ENCODE data around the gene TLX1.

TLX1 gene

DNA sequence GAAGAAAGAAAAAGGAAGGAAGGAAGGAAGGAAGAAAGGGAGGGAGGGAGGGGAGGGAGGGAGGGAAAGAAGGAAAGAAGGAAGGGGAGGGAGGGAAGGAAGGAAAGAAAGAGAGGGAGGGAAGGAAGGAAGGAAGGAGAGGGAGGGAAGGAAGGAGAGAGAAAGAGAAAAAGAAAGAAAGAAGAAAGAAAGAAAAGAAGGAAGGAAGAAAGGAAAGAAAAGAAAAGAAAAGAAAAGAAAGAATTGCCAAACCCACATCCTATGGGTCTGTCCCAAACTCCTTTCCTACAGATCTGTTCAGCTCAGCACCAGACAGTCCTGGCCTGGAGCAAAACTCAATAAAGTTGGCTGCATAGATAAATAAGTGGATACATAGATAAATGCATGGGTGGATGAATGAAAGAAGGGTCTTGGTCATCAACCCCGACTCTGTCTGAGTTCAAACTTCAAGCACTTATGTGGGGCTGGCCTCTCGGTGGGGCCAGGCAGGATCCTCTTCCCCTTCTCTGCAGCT is 17.2 kb upstream of the TLX1 start:
- Histone ChIP-seq H3K9me3 (ENCODE audit: low read length) (no peaks in the 10 kb centered on the region), H3K9ac (ENCODE audit: low read length) (no peak overlapping the region), H3K27ac (ENCODE audit: low read depth, low read length) (no peak overlapping the region), H3K27me3 (ENCODE audit: control insufficient read depth in 1 of 2, insufficient read depth in 2 of 2, low read length in 2 of 2) (peaks cover 0 to 13% of the 10 kb centered on the region in 2 donors), H3K4me3 (ENCODE audit: low read depth in 1 of 2, low read length in 2 of 2) (no peak overlapping the region), H3K36me3 (ENCODE audit: insufficient read depth, low read length) (no peaks in the 10 kb centered on the region), H3K4me1 (ENCODE audit: insufficient read depth, low read length) (no peaks in the 10 kb centered on the region)

DNA sequence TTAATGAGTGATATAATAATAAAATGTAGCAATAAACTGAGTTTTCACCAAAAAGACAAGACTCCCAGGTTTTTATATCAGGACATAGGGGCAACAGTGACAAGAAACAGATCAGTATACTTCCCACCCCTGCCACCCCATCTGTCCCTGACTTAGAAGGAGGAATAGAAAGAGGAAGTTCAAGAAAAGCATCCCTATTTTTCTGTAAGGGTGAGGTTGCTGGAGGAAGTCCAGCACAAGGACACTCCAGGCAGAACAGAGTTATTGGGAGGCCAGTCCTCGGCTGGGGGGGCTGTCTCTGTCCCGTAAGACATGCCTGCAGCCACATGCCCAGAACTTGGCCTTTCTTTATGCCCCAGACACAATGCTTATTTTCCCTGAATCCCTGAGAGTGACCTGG is 16.5 kb upstream of the TLX1 start:
- H3K9ac ChIP-seq (ENCODE audit: low read length), result no peak overlapping the region
- H3K36me3 ChIP-seq (ENCODE audit: insufficient read depth, low read length), result no peaks in the 10 kb centered on the region
- no peak overlapping the region for H3K4me3 ChIP-seq (ENCODE audit: low read depth in 1 of 2, low read length in 2 of 2)
- no peaks in the 10 kb centered on the region for H3K4me1 ChIP-seq (ENCODE audit: insufficient read depth, low read length)
- H3K27ac ChIP-seq (ENCODE audit: low read depth, low read length), result no peak overlapping the region
- H3K27me3 ChIP-seq (ENCODE audit: control insufficient read depth in 1 of 2, insufficient read depth in 2 of 2, low read length in 2 of 2), result peaks cover 0 to 13% of the 10 kb centered on the region in 2 donors
- no peaks in the 10 kb centered on the region for H3K9me3 ChIP-seq (ENCODE audit: low read length)

DNA sequence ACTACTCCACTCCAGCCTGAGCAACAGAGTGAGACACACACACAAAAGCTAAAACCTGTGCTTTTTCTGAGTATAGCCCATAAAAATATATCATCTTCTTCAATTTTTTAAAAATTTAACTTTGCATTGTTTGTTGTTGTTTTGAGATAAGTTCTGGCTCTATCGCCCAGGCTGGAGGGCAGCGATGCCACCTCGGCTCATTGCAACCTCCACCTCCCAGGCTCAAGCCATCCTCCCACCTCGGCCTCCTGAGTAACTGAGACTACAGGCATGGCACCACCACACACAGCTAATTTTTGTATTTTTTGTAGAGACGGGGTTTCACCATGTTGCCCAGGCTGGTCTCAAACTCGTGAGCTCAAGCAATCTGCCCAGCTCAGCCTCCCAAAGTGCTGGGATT is 14.3 kb upstream of the TLX1 start:
- H3K4me3 ChIP-seq (ENCODE audit: low read depth in 1 of 2, low read length in 2 of 2), result no peak overlapping the region
- no peaks in the 10 kb centered on the region for H3K36me3 ChIP-seq (ENCODE audit: insufficient read depth, low read length)
- H3K4me1 ChIP-seq (ENCODE audit: insufficient read depth, low read length), result no peaks in the 10 kb centered on the region
- H3K27ac ChIP-seq (ENCODE audit: low read depth, low read length), result no peak overlapping the region
- H3K27me3 ChIP-seq (ENCODE audit: control insufficient read depth in 1 of 2, insufficient read depth in 2 of 2, low read length in 2 of 2), result peaks cover 3 to 27% of the 10 kb centered on the region in 2 donors
- no peak overlapping the region for H3K9ac ChIP-seq (ENCODE audit: low read length)
- H3K9me3 ChIP-seq (ENCODE audit: low read length), result no peaks in the 10 kb centered on the region

DNA sequence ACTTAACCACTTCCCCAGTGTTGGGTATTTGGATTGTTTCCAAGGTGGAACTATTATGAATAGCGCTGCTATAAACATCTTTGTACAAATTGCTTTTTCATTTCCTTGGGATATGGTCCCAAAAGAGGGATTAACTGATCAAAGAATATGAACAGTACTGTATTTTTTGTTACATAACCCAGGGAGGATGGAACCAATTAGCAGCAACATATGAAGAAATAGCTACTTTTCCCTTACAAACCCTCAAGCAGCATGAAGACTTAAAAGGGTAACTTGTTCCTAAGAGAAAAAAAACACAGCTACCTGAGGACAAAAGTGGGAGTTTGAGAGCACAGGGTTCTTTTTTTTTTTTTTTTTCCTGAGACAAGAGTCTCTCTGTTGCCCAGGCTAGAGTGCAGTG is 13.1 kb upstream of the TLX1 start:
- H3K4me3 ChIP-seq (ENCODE audit: low read depth in 1 of 2, low read length in 2 of 2), result no peak overlapping the region
- H3K27me3 ChIP-seq (ENCODE audit: control insufficient read depth in 1 of 2, insufficient read depth in 2 of 2, low read length in 2 of 2), result peaks cover 14 to 35% of the 10 kb centered on the region in 2 donors
- peaks cover 4% of the 10 kb centered on the region for H3K4me1 ChIP-seq (ENCODE audit: insufficient read depth, low read length)

DNA sequence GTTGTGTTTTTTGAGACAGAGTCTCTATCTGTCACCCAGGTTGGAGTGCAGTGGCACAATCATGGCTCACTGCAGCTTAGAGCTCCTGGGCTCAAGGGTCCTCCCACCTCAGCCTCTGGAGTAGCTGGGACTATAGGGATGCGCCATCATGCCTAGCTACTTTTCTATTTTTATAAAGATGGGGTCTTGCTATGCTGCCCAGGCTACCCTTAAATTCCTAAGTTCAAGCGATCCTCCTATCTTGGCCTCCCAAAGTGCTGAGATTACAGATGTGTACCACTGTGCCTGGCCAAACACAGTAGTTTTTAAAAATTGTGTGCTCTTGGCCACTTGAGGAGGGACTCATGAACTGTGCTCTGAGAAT is 10.6 kb upstream of the TLX1 start:
- H3K4me3 ChIP-seq (ENCODE audit: low read depth in 1 of 2, low read length in 2 of 2), result peak overlapping the region in 1 of 2 donors; percentile 74
- peaks cover 4% of the 10 kb centered on the region for H3K4me1 ChIP-seq (ENCODE audit: insufficient read depth, low read length)
- no peak overlapping the region for H3K9ac ChIP-seq (ENCODE audit: low read length)
- H3K27ac ChIP-seq (ENCODE audit: low read depth, low read length), result no peak overlapping the region
- no peaks in the 10 kb centered on the region for H3K9me3 ChIP-seq (ENCODE audit: low read length)
- peaks cover 32 to 51% of the 10 kb centered on the region in 2 donors for H3K27me3 ChIP-seq (ENCODE audit: control insufficient read depth in 1 of 2, insufficient read depth in 2 of 2, low read length in 2 of 2)
- no peaks in the 10 kb centered on the region for H3K36me3 ChIP-seq (ENCODE audit: insufficient read depth, low read length)

More for the DNA sequence above, 13.1 kb upstream of the TLX1 start:
- H3K9ac ChIP-seq (ENCODE audit: low read length), result no peak overlapping the region
- H3K9me3 ChIP-seq (ENCODE audit: low read length), result no peaks in the 10 kb centered on the region
- no peak overlapping the region for H3K27ac ChIP-seq (ENCODE audit: low read depth, low read length)
- no peaks in the 10 kb centered on the region for H3K36me3 ChIP-seq (ENCODE audit: insufficient read depth, low read length)

DNA sequence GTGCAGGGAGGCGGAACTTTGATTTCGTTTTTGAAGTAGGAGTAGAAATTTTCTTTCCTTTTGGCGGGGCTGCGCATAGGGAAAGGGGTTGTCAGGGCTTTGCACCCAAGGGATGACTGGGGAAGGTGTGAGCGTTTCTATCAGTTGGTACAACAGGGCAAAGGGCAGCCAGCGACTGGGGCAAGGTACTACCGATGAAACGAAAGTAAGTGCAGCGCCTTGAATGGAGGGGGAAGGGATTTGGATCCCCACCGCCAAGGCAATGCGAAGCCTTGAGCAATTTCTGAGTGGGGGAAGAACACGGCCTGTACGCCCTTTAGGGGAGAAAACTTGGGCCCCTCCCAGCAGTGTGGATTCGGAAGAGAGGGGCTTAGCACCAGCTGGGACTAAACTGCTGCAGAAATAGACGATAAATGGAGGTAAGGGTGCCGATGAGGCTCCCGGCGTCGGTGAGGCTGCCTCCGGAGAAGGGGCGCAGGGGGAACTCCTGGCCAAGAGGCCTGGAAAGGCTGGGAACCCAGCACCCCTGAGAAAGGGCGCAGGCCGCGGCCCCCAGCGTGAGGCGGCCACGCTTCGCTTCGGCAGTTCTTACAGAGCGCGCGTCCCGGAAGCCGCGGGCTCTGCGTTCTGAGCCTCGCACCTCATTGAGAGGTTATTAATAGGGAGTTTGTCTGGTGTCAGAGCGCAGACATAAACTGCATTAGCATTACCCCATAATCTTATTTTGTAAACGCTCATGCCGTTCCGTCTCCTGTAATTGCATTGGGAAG is 10.0 kb upstream of the TLX1 start:
- Histone ChIP-seq H3K36me3 (ENCODE audit: insufficient read depth, low read length) (no peaks in the 10 kb centered on the region), H3K4me1 (ENCODE audit: insufficient read depth, low read length) (peaks cover 4% of the 10 kb centered on the region), H3K4me3 (ENCODE audit: low read depth in 1 of 2, low read length in 2 of 2) (peak overlapping the region; percentile 58 to 74), H3K9ac (ENCODE audit: low read length) (peak overlapping the region; percentile 35), H3K27me3 (ENCODE audit: control insufficient read depth in 1 of 2, insufficient read depth in 2 of 2, low read length in 2 of 2) (peaks cover 34 to 56% of the 10 kb centered on the region in 2 donors), H3K9me3 (ENCODE audit: low read length) (no peaks in the 10 kb centered on the region), H3K27ac (ENCODE audit: low read depth, low read length) (no peak overlapping the region)

DNA sequence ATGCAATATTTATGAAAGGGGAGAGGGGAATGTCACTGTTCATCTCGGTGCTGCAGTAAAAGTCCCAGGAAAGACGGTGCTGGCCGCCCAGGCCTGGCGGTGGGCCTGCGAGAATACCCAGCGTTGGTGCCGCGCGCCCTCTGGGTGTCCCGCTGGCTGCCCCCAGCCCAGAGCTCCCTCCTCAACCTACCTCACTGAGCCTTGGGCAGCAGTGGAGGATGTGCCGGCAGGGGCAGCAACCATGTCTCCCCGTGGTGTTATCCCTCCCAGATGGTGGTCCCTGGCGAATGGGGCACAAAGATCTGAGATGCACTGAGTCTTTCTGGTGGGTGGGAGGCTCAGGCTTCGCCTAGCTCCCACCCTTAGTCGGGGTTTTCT is 9.5 kb upstream of the TLX1 start:
- Histone ChIP-seq H3K9ac (ENCODE audit: low read length) (no peak overlapping the region), H3K27me3 (ENCODE audit: control insufficient read depth in 1 of 2, insufficient read depth in 2 of 2, low read length in 2 of 2) (peaks cover 37 to 59% of the 10 kb centered on the region in 2 donors), H3K36me3 (ENCODE audit: insufficient read depth, low read length) (no peaks in the 10 kb centered on the region), H3K27ac (ENCODE audit: low read depth, low read length) (no peak overlapping the region), H3K4me1 (ENCODE audit: insufficient read depth, low read length) (peaks cover 4% of the 10 kb centered on the region), H3K4me3 (ENCODE audit: low read depth in 1 of 2, low read length in 2 of 2) (peak overlapping the region in 1 of 2 donors; percentile 74), H3K9me3 (ENCODE audit: low read length) (no peaks in the 10 kb centered on the region)

DNA sequence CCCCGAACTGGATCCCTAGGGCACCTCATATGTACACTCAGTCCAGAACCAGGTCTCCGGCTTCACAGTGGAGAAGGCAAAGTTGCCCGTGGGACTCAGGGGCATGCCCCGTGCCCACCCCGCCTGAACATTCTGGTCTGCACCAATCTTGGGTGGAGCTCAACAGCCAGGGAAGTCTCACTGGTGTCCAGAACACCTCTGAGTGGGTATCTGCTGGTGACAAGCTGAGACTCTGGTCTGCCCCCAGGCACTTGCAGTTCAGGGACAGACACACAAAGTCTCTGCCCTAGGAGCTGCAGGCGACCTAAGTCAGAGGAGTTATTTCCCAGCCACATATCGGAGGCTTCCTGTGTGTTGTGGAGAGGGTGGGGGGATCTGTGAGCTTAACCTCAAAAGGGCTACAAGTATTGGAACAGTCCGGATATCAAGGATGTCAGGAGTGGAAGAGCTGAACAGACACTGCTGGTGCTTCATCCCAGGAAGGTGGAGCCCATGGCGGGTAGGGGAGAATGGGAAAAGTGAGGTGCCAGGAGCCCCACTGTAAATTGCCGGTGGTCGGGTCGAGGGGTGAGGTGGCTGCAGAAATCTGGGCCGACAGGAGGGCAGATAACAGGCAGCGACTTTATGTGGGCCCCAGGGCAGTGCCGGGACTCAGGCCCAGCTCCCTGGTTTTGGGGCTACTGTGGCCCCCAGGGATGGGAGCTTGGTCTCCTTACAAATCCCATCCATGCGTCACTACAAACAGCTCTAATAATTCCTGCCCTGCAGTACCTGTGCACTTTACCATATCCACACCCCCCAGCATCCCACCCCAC is 8.6 kb upstream of the TLX1 start:
- Histone ChIP-seq H3K4me3 (ENCODE audit: low read depth in 1 of 2, low read length in 2 of 2) (no peak overlapping the region), H3K9me3 (ENCODE audit: low read length) (no peaks in the 10 kb centered on the region), H3K4me1 (ENCODE audit: insufficient read depth, low read length) (peaks cover 4% of the 10 kb centered on the region), H3K27ac (ENCODE audit: low read depth, low read length) (no peak overlapping the region), H3K27me3 (ENCODE audit: control insufficient read depth in 1 of 2, insufficient read depth in 2 of 2, low read length in 2 of 2) (peaks cover 45 to 68% of the 10 kb centered on the region in 2 donors), H3K36me3 (ENCODE audit: insufficient read depth, low read length) (no peaks in the 10 kb centered on the region), H3K9ac (ENCODE audit: low read length) (no peak overlapping the region)

DNA sequence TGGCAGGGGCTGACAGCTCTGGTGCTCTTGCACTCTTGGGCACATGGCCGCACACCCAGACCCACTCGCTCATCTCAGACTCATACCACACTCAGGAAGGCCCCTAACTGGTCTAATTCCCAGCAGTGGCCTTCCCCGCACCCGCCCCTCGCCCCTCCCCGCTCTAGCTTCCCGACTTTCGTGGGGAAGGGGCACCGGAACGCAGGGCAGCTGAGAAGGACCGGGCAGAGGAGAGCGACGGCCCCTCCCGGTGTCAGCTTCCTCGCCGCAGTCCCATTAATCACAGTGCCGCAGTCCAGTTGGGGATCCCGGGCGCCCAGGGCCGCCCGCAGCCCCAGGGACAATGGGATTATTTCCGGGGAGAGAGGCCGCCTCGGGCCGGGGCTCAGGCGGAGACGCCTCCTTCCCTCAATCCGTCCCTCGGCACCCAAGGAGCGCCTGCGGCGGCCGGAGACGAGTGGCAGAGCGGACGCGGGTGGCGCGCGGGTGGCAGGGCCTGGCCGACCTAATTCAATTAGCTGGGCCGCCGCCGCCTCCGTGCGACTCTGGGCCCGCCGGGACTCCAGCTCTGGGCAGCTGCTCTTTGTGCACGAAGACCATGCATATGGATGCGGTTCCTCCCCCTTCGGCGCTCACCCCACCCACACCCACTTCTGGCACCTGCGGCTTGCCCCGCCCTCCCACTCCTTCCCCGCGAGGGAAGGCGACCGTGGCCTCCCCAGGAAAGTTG is 7.8 kb upstream of the TLX1 start:
- H3K4me3 ChIP-seq (ENCODE audit: low read depth in 1 of 2, low read length in 2 of 2), result no peak overlapping the region

DNA sequence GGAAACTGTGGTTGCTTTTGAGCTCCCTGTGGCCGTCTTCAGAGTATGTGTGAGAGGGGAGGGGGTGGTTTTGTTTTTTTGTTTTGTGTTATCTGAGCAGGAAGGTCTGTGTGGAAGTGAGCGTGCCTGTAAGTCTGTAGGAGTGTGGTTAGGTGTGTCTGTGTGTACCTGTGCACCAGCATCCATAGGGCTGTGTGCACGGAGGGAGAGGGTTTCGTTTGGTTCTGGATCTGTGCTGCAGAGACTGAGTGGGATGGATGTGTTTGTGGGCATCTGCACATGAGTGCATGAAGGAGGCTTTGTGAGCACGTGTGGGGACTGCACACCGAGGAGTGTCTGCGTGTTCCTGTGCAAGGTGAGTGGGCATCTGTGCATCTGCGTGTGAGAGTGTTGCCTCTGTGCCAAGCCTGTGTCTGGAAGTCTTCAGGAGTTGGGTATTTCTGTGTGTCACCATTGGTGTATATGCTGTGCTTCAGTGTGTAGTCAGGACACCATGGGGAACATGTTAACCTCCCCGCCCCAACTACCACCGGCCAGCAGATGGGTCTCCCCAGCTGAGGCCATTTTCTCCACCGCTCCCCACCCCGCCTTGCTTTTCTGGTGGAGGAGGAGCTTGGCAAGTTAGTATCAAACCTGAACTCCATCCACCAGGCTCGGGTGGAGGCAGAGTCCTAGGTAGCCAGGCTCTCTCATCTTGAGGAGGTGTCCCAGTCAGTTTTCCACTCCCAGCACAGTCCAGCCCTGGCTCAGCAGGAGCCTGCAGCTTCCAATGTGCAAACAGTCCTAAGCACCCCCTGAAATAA is 7.1 kb upstream of the TLX1 start:
- Histone ChIP-seq H3K27ac (ENCODE audit: low read depth, low read length) (no peak overlapping the region), H3K9me3 (ENCODE audit: low read length) (no peaks in the 10 kb centered on the region), H3K9ac (ENCODE audit: low read length) (no peak overlapping the region), H3K27me3 (ENCODE audit: control insufficient read depth in 1 of 2, insufficient read depth in 2 of 2, low read length in 2 of 2) (peaks cover 58 to 77% of the 10 kb centered on the region in 2 donors), H3K4me1 (ENCODE audit: insufficient read depth, low read length) (peaks cover 4% of the 10 kb centered on the region), H3K4me3 (ENCODE audit: low read depth in 1 of 2, low read length in 2 of 2) (no peak overlapping the region), H3K36me3 (ENCODE audit: insufficient read depth, low read length) (no peaks in the 10 kb centered on the region)

More for the DNA sequence above, 7.8 kb upstream of the TLX1 start:
- Histone ChIP-seq H3K9ac (ENCODE audit: low read length) (no peak overlapping the region), H3K27me3 (ENCODE audit: control insufficient read depth in 1 of 2, insufficient read depth in 2 of 2, low read length in 2 of 2) (peaks cover 51 to 72% of the 10 kb centered on the region in 2 donors), H3K4me1 (ENCODE audit: insufficient read depth, low read length) (peaks cover 4% of the 10 kb centered on the region), H3K27ac (ENCODE audit: low read depth, low read length) (no peak overlapping the region), H3K36me3 (ENCODE audit: insufficient read depth, low read length) (no peaks in the 10 kb centered on the region), H3K9me3 (ENCODE audit: low read length) (no peaks in the 10 kb centered on the region)

Measured in muscle layer of colon (tissue), 2 donors.